Measurements from ENCODE around the gene TMEM167B.
"Not testable (repeated sequence)": the region's sequence is repeated elsewhere in the genome, so short reads cannot be mapped to it uniquely, and the experiment has no call there.

The TMEM167B gene

DNA sequence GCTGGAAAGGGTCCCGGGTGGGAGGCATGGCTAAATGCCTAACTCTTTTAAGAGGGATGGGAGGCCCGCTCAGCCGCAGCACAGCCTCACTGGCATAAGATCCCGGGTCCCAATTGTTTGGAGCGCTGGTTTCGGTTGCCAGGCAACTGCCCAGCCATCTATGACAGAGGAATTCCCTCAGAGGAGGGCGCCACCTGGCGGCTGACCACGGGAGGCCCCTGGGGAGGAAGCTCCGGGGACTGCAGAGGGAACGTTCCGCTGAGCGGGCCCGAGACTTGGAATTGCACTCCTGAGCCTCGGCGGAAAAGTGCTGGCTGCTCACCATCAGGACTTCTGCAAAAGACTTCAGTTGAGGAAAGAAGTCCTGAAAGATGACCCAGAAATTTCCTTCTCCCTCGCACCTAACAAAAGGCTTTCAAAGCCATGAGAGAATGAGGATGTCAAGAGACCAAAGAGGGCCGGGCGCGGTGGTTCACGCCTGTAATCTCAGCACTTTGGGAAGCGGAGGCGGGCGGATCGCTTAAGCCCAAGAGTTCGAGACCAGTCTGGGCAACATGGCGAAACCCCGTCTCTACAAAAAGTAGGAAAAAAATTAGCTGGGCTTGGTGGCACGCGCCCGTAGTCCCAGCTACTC lies 22.2 kb downstream of the TMEM167B start:
- DNase-seq (ENCODE audit: low read depth in 2 of 2): peak; percentile 63 to 73

DNA sequence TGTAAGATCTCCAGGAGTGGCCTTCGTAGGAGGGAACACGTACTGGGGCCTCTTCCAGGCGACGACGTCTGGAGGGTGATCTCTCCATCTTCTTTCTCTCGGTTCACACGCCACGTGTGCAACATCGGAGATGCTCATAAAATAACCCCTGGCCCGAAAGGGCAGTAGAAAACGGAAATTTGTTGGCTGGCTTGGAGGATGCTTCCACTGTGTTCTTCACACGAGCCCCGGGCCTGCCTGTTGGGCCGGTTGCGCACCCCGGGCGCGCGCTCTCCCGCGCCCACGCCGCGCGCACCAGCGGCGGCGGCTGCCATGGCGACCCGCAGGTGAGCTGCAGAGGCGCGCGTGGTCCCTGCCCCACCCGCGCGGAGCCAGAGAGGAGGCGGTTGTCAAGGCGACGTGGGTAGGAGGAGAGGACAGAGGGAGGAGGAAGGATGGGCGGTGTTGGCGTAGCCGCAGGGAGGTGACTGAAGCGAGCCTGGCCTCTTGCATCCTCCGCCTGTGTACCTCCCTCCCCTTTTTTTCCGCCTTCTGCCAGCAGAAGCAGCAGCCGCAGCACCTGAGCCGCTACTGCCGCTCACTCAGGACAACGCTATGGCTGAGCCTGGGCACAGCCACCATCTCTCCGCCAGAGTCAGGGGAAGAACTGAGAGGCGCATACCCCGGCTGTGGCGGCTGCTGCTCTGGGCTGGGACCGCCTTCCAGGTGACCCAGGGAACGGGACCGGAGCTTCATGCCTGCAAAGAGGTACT lies 23.2 kb downstream of the TMEM167B start, which contains the start of gene ELAPOR1:
Gene ELAPOR1, plus strand, starts transcription at position 526 of the 752 bp plus-strand sequence. Its CDS starts 69 bp downstream, at position 595.
- no peak for DNase-seq (ENCODE audit: low read depth in 2 of 2)

DNA sequence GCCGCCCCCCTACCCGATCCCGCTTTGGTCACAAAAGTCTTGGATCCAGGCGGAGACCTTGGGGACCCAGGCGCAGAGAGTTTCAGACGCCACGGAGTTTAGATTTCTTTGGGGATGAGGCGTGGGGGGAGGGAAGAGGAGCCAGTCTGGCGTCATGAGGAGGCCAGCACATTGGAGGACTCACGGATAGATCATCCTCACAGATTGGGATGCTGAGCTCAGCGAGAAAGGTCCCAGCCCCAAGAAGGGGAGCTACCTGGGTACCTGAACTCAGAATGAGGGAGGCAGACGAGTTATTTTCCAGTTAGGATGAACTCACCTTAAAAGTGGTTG lies 23.7 kb downstream of the TMEM167B start:
- DNase-seq (ENCODE audit: low read depth in 2 of 2): no peak

DNA sequence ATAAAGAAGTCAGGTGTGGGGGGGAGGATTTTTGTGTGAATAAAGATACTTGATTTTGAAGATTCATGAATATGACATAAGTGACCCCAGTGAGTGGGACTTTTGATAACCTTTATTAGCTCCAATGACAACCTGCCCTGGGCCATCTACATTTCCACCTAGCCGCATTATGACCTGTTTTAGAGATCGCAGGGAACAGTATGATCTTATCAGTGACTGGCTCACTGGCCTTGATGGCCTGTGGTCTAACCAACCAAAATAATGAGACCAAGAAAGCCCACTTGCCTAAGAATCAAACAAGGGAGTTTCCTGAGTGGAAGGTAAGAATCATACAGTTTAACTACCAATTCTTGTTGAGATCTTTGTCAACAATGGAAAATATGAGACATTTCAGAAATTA lies 25.1 kb downstream of the TMEM167B start:
- DNase-seq (ENCODE audit: low read depth in 2 of 2): no peak

DNA sequence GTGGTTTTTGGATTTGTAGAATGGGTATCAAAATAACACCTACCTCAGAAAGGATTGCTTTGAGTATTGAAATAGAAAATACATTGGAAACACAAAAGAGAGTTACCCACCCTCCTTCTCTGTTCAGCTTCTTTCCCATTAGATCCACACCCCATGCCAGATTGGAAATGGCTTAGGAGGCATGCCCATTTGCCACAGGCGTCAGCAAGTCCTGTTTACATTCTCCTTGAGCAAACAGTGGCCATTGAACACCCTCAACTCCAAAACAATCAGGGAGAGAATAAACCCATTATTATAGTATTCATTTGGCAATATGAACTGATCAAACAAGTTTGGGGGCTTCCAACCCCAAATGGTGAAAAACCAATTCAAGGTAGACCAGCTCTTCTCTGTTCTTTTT lies 25.7 kb downstream of the TMEM167B start:
- DNase-seq (ENCODE audit: low read depth in 2 of 2): no peak

DNA sequence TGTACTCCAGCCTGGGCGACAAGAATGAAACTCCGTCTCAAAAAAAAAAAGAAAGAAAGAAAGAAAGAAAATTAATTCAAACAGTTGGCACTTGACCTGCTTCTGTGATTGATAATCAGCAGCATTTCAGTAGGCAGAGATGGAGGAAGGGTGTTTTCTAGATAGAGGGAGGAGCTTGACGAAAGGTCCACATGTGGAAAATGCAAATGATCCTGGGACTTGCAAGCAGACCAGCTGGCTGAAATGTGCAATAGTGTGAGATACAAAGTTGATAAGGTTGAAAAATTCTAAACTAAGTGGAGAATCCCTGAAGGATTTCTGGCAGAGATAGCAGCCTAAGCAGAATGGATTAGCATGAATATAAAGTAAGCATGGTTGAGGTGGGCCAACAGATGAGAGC lies 27.5 kb downstream of the TMEM167B start:
- no peak for DNase-seq (ENCODE audit: low read depth in 2 of 2)

DNA sequence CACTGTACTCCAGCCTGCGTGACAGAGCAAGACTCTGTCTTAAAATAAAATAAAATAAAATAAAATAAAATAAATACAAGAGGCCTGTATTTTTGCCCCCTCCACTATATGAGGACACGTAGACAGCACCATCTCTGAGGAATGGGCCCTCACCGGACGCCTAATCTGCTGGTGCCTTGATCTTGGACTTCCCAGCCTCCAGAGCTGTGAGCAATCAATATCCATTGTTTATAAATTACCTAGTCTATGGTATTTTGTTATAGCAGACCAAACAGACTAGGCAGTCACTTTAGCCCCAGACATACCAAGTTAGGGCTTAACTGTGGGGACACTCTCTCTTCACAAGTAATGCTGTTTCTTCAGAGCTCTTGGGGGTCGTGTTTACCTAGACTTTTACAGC lies 29.8 kb downstream of the TMEM167B start:
- DNase-seq (ENCODE audit: low read depth in 2 of 2): no peak

DNA sequence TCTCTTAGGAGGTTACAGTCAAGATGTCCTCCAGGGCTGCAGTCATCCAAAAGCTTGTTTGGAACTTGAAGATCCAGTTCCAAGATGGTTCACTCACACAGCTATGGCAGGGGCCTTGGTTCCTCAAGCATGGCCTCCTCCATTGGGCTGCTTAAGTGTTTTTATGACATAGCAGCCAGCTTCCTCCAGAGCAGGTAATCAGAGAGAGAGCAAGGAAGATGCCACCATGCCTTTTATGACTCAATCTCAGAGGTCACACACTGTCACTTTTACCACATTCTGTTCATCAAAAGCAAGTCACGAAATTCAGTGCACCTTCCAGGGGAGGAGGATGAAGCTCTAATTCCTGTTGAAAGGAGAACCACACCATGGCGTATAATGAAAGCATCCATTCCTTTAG lies 40.5 kb downstream of the TMEM167B start:
- DNase-seq (ENCODE audit: low read depth in 2 of 2): no peak

DNA sequence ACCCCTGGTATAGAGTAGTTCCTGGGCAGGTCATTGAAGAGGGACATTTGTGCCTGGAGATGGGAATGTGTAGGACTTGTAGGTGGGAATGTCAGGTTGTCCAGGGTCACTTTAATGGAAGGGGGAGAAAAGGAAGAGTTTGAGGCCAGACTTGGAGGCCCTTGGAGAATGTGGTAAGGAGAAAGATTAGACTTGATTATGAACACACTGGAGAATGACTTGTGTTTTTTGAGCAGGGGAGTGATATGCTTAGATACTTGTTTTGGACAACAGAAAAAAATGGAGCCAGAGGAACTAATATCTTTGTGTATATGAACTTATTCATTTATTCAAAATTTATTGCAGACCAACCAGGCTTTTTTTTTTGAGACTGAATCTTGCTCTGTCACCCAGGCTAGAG lies 41.2 kb downstream of the TMEM167B start:
- DNase-seq (ENCODE audit: low read depth in 2 of 2): no peak

DNA sequence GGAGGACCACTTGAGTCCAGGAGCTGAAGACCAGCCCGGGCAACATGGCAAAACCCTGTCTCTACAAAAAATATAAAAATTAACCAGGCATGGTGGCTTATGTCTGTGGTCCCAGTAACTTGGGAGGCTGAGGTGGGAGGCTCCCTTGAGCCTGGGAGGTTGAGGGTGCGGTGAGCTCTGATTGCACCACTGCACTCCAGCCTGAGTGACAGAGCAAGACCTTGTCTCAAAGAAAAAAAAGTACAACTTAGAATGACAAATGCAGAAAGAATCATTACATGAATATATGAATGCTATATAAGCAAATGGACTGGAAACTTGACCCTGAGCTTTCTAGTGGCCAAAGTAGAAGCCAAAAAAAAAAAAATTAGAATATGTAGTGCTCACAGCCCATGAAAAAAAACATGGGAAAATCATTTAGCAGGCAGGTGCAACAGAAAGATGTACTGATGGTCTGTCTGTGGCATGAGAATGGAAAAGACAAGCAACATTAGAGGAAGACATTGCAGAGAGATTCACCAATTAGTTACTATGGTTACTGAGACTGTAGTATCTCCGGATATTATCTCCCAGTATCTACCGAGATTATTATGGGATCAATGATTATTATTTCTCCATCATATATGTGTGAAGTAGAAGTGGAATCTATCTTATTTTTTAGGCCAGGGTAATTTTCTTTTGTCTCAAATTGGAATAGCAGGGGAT lies 42.6 kb downstream of the TMEM167B start:
- DNase-seq (ENCODE audit: low read depth in 2 of 2): no peak

DNA sequence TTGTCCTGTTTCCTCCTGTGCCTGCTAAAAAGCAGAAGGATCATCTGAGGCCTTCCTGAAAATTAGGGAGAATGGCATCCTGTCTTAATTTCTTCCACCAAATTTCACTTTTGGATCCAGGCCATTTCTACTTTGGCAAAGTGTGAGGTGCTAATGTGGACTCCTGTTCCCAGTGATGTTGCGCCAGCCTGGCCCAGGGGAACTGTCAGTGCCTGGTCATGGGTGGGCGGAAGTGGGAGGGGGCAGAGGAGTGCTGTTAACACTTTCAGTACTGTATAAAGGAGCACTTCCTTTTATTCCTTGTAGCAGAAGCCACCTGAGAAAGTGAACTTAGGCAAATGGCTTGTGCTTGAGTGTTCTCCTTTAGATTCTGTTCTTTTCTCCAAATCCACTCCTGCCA lies 43.3 kb downstream of the TMEM167B start:
- DNase-seq (ENCODE audit: low read depth in 2 of 2): no peak

DNA sequence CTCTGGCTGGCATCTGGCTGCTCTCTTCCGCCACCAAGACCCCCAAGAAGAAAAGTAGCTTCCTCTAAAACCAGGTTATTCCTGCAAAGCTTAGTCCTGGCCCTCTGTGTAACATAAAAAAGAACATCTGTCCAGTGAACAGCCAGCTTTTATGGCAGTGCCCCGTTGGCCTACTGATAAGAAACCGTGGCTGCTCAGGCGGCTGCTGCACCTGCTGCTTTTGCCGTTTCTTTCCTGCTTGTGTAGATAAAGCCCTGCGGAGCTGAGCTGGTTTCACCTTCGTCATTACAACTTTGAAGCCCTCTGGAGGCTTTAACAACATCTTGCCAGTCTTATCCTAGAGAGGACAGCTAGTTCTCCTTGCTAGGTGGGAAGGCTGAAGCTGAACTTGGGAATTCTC lies 43.9 kb downstream of the TMEM167B start:
- no peak for DNase-seq (ENCODE audit: low read depth in 2 of 2)

DNA sequence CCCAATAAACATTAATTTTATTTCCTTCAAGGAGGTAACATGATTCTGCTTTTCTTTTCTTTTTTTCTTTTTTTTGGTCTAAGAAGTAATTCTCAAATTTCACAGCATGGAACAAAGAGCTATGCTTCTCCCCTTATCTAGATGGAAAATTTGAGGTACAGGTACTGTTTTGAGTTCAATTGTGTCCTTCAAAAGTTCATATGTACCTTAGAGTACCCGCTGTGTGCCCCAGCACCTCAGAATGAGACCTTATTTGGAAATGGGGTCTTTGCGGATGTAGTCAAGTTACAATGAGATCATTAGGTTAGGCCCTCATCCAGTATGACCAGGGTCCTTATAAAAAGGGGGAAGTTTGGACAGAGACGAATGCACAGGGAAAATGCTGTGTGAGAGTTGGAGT lies 45.4 kb downstream of the TMEM167B start:
- DNase-seq (ENCODE audit: low read depth in 2 of 2): no peak

DNA sequence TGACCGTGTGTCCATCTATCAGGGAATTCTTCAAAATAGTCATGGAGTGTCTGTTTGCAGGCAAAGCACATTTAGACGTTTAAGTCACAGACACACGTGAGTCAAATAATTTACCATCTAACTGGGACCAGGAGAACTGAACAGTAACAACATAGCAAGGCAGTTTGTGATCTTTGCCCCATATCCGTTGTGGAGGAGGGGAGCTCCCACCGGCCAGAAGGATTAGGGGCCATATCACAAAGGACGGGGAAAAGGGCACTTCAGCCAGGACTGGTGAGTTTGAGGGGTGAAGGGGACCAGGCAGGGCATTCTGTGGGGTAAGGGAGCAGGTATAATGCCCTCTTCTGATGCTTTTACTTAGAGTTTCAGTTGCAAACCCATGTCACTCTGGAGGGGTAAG lies 46.2 kb downstream of the TMEM167B start:
- no peak for DNase-seq (ENCODE audit: low read depth in 2 of 2)

DNA sequence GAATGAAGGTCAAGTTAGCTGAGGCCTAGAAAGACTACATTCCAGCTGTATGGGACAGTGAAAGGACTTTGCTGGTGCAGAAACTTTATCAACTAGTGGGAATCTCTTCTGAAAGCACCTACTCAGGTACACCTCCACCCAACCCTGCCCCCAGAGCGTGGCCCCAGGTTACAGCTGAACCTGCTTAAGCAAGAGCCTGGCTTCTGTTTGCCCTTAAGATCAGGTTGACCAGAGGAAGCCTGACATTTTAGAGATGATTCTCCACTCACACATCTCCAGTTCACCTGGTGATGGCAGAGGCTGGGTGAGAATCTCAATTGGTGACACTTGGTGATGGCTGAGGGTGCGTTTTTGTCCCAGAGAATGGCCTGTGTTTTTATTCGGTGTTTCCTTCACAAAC lies 47.4 kb downstream of the TMEM167B start:
- DNase-seq (ENCODE audit: low read depth in 2 of 2): no peak

DNA sequence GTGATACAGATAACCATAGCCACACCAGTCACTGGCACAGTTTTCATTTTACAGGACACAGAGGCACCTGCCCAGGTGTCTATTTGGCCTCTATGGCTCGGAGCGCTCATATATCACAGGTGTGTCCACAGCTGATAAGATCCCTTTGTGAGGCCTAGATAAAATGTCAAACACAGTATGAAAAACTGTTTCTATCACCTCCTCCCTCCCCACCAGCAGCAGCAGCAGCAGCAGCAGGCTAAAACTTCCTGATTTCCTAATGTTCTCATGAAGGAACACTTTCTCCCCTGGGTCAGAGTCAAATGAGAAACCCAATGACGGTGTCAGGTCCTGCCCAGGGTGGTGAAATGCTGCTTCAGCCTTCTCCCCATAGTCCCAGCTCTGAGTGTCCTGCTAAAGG lies 47.8 kb downstream of the TMEM167B start:
- DNase-seq (ENCODE audit: low read depth in 2 of 2): no peak

DNA sequence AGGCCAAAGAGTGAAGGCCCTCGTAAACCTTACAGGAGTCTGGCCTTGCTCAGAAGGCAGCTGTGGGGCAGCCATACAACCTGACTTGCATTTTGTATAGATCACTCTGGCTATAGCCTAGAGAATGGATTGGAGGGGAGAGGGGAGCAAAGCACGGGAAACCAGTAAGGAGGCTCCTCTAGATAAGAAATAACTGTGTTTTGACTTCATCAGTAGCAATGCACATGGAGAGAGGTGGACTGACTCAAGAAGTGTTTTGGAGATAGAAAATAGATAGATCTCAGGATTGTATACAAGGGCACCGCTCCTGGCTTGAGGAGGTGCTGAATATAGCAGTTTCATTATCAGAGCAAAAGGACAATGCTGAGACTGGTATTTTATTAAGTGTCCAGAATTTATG lies 49.8 kb downstream of the TMEM167B start:
- no peak for DNase-seq (ENCODE audit: low read depth in 2 of 2)

DNA sequence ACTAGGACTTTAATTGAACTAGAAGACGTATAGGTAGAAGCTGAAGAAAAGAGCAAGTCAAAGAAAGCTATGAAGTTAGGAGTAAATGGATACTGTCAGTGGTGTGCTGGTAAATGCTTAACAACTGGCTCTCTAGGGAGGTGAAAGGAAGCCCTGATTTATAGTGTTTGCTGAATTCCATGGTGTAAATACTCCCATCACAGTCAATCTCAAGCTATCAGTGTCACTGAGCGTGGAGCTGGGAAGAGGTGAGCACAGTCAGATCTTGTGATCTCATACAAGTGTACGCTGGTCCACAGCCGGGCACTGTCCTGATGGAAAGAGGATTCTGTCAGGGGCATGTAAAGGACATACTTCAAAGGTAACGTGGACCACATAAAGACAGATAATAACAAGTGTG lies 51.7 kb downstream of the TMEM167B start:
- no peak for DNase-seq (ENCODE audit: low read depth in 2 of 2)

DNA sequence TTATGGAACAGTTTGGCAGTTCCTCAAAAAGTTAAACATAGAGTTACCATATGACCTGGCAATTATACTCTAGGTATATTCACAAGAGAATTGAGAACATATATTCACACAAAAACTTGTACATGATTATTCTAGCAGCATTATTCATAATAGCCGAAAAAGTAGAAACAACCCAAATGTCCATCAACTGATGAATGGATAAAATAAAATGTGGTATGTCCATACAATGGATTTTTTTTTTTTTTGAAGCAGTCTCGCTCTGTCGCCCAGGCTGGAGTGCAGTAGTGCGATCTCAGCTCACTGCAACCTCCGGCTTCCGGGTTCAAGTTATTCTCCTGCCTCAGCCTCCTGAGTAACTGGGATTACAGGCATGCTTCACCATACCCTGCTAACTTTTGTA lies 52.2 kb downstream of the TMEM167B start:
- DNase-seq (ENCODE audit: low read depth in 2 of 2): not testable (repeated sequence)

Data from fibroblast of skin of left quadriceps (primary cell).